ENCODE measurements around the gene TTC13.

GRCh38 chr1:230861489-230861888, 117.2 kb downstream of the TTC13 start:
- TF ChIP-seq CTCF (IDR thresholded peaks at IDR 0.05 in 4 of 5, conservative IDR thresholded peaks at IDR 0.05 in 1 of 5) = peak in 2 of 5 experiments; percentile 26 to 34
- TF ChIP-seq POLR2A (IDR thresholded peaks at IDR 0.05) = no peak
